Measurements from ENCODE around the gene MICAL3. TPM values are rescaled to one million over a fixed set of nuclear protein-coding genes. Genes with fewer than 3 reads are reported as not detected.

Gene MICAL3
- total RNA-seq, 1 donor from 2014 or later: 103 TPM

DNA sequence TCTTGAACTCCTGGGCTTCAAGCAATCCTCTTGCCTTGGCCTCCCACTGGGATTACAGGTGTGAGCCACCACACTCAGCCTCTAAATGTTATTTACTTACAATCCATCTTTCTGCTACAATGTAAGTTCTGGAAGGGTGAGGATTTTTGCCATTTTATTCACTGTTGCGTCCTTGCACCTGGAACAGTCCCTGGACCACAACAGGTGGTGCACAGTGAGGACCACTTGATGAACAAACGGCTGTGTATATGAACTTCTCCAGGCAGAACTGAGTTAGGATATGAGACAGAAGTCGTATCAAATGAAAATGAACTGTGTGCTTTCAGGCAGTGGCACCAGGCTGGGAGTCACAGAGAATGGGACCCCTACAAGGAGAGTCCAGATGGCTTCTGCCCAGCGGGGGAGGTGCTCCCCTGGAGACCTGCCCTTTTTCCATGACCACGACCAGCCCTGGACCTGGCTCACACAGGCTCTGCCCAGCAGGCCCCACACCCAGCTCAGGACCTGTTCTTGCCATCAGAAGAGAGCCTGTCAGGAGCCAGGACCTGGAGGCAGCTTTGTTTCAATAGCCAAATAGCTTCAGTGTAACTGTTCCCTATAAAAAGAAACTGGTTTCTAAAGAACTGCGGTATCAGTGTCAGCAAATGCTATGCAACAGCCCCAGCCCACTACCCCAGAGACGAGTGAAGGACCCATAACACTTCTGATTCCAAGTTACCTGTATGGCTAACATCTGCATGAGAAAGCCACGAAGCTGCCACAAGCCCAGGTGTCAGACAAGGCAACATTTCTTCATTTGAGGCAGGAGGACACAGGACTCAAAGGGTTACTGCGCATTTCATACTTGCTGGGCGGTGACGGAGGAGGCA lies 104.9 kb downstream of the MICAL3 start:
- no peak for DNase-seq (ENCODE audit: low spot score in 2 of 2, unreplicated experiment in 2 of 2)
- Mint-ChIP-seq H3K27ac (no peak overlapping the region), H3K4me1 (peaks cover 55% of the 10 kb centered on the region), H3K27me3 (ENCODE audit: low read depth) (no peaks in the 10 kb centered on the region), H3K4me3 (peak overlapping the region; percentile 59), H3K36me3 (no peaks in the 10 kb centered on the region), H3K9me3 (no peaks in the 10 kb centered on the region)
- TF ChIP-seq, protein P1, sequence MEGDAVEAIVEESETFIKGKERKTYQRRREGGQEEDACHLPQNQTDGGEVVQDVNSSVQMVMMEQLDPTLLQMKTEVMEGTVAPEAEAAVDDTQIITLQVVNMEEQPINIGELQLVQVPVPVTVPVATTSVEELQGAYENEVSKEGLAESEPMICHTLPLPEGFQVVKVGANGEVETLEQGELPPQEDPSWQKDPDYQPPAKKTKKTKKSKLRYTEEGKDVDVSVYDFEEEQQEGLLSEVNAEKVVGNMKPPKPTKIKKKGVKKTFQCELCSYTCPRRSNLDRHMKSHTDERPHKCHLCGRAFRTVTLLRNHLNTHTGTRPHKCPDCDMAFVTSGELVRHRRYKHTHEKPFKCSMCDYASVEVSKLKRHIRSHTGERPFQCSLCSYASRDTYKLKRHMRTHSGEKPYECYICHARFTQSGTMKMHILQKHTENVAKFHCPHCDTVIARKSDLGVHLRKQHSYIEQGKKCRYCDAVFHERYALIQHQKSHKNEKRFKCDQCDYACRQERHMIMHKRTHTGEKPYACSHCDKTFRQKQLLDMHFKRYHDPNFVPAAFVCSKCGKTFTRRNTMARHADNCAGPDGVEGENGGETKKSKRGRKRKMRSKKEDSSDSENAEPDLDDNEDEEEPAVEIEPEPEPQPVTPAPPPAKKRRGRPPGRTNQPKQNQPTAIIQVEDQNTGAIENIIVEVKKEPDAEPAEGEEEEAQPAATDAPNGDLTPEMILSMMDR (IDR thresholded peaks at IDR 0.05; ENCODE audit: unreplicated experiment): no peak

DNA sequence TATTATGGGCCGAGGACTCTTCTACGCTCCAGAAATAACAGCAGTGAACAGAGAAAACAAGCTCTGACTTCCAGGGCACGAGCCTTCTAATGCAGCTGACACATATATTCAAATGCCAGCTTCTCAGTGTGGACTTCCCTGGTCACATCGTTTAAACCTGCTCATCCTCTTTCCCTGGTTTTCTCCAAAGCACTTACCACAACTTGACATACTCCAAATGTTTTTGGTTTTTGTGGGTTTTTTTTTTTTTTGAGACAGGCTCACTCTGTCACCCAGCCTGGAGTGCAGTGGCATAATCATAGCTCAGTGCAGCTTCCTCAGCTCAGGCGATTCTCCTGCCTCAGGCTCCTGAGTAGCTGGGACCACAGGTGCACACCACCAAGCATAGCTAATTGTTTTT lies 105.5 kb downstream of the MICAL3 start:
- Mint-ChIP-seq H3K27me3 (ENCODE audit: low read depth) (no peaks in the 10 kb centered on the region), H3K36me3 (no peaks in the 10 kb centered on the region), H3K9me3 (no peaks in the 10 kb centered on the region), H3K4me1 (peaks cover 57% of the 10 kb centered on the region), H3K4me3 (no peak overlapping the region), H3K27ac (no peak overlapping the region)
- TF ChIP-seq, protein P1 (IDR thresholded peaks at IDR 0.05; ENCODE audit: unreplicated experiment): no peak
- DNase-seq (ENCODE audit: low spot score in 2 of 2, unreplicated experiment in 2 of 2): no peak

DNA sequence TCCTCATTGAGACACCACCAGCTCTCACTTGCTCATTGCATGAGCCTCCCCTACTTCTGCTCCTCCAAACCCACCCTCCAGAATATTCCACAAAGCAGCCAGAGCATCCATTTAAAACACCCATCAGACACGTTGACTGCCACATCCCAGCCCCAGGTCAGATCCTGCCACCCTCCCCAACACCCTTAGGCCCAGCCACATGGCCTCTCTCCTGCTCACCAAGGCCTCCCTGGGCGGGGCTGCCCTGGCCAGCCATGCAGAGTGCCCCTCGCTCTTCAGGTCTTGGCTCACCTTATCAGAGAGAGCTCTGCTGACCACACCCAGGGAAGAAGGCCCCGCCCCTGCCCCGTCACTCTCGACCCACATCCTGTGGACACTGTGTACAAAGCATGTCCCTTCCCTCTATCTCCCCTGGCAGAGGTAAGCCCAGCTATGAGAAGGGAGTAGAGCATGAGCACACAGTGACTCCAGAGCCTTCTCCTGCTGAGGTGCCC lies 106.8 kb downstream of the MICAL3 start:
- Mint-ChIP-seq H3K4me1 (peaks cover 55% of the 10 kb centered on the region), H3K36me3 (no peaks in the 10 kb centered on the region), H3K4me3 (no peak overlapping the region), H3K27ac (no peak overlapping the region), H3K27me3 (ENCODE audit: low read depth) (no peaks in the 10 kb centered on the region), H3K9me3 (no peaks in the 10 kb centered on the region)
- no peak for DNase-seq (ENCODE audit: low spot score in 2 of 2, unreplicated experiment in 2 of 2)
- TF ChIP-seq, protein P1 (IDR thresholded peaks at IDR 0.05; ENCODE audit: unreplicated experiment): no peak

DNA sequence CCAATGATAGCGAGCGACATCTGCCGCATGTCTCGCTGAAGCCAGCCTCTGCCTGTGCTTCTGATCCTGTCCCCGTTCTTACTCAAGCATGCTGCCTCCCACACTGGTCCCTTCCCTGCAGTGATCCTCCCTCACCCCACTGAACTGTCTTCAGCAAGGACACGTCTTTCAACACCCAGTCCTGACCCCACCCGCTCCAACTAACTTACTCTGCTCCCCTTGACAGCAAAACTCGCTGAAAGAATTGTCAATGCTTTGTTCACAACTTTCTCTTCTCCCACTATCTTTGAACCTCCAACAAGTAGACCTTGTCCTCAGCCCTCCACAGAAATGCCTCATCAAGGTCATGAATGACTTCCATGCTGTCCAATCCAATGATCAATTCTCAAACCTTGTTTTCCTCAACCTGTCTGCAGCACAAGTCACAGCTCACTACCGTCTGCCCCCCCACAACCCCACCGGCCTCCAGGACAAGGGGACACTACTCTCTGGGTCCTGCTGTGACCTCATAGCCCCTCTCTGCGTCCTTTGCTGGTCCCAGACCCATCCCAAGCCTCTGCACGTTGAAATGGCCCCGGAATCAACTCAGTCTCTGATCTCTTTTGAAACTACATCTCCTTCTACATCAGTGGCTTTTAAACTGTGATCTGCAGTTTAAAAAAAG lies 108.0 kb downstream of the MICAL3 start:
- Mint-ChIP-seq H3K4me1 (peaks cover 47% of the 10 kb centered on the region), H3K36me3 (no peaks in the 10 kb centered on the region), H3K9me3 (no peaks in the 10 kb centered on the region), H3K4me3 (no peak overlapping the region), H3K27me3 (ENCODE audit: low read depth) (no peaks in the 10 kb centered on the region), H3K27ac (no peak overlapping the region)
- DNase-seq (ENCODE audit: low spot score in 2 of 2, unreplicated experiment in 2 of 2): no peak
- TF ChIP-seq, protein P1 (IDR thresholded peaks at IDR 0.05; ENCODE audit: unreplicated experiment): no peak

DNA sequence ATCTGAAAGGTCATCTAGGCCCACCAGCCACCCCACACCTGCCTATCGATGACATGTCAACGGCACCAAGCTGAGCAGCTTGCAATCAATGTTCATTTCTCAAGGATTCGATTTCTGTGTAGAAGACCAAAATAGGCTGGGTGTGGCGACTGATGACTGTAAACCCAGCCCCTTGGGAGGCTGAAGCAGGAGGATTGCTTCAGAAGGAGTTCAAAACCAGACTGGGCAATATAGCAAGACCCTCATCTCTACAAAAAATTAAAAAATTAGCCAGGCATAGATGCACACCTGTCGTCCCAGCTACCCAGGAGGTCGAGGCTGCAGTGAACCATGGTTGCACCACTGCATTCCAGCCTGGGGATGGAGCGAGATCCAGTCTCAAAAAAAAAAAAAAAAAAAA lies 108.7 kb downstream of the MICAL3 start:
- Mint-ChIP-seq H3K9me3 (no peaks in the 10 kb centered on the region), H3K4me3 (no peak overlapping the region), H3K4me1 (peaks cover 47% of the 10 kb centered on the region), H3K27me3 (ENCODE audit: low read depth) (no peaks in the 10 kb centered on the region), H3K27ac (no peak overlapping the region), H3K36me3 (no peaks in the 10 kb centered on the region)
- TF ChIP-seq, protein P1 (IDR thresholded peaks at IDR 0.05; ENCODE audit: unreplicated experiment): no peak
- DNase-seq (ENCODE audit: low spot score in 2 of 2, unreplicated experiment in 2 of 2): no peak

Data from mesothelial cell of epicardium (in vitro differentiated cells).